GM15510 (cell line): Measurements from ENCODE around the gene RHO.

Experiments used
- POLR2A ChIP-seq: IDR thresholded peaks from 3 replicates; pipeline ENCODE4 v1.6.1; 2011; ENCODE audit warnings: borderline replicate concordance; ENCODE audit not compliant: insufficient read length; ENCODE audit errors: extremely low read depth

Gene RHO

DNA sequence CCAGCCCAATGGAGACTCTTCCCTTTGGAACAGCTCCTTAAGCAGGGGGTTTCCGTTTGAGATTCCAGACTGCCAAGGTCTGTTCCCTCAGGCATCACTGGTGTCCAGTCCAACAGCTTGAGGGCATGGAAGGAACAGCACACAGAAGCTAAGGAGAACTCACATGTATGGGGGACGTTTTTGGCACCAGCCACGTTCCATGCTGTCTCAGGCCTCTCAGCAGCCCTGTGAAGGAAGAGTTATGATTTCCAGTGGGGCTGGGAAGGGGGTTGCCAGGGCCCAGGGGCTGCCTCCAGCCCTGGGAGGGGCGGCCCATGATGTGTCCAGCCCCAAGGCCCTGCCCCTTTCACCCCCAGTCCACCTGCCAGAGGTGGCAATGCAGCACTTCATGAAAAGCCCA, 7.5 kb upstream of the RHO start:
- no peak for TF ChIP-seq POLR2A

DNA sequence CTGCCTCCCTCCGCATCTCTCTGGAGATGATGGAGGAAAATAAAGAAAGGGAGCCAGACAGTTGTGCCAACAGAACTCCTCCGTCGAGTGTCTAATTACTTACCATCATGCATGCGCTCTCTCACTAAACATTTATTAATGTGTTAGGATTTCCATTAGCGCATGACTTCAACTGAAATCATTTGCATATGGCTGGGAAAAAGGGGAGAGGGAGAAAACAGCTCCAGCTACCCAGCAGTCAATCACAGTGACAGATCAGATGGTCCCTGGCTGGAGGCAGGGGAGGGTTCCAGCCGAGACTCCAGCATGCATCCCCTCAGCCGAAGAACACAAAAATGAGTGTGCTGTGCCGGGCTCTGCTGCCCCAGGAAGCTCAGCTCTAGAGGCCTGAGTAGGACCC, 6.8 kb upstream of the RHO start:
- TF ChIP-seq POLR2A = no peak

- no peak for TF ChIP-seq POLR2A
Observed at GRCh38 chr3:129522953-129523352, 5.5 kb upstream of the RHO start.

DNA sequence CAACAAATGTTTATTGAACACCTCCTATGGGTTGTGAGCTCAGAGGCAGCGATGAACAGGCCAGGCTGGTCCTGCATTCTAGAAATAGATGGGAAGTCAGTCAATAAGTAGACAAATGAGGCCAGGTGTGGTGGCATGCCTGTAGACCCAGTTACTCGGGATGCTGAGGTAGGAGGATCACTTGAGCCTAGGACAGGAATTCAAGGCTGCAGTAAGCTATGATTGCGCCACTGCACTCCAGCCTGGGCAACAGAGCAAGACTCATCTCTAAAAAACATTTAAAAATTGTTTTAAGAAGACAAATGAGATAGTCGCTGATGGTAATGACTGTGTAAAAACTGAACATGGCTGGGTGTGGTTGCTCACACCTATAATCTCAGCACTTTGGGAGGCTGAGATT, 4.4 kb upstream of the RHO start:
- no peak for TF ChIP-seq POLR2A

- no peak for TF ChIP-seq POLR2A
Observed at GRCh38 chr3:129525341-129525968, 3.0 kb upstream of the RHO start.

DNA sequence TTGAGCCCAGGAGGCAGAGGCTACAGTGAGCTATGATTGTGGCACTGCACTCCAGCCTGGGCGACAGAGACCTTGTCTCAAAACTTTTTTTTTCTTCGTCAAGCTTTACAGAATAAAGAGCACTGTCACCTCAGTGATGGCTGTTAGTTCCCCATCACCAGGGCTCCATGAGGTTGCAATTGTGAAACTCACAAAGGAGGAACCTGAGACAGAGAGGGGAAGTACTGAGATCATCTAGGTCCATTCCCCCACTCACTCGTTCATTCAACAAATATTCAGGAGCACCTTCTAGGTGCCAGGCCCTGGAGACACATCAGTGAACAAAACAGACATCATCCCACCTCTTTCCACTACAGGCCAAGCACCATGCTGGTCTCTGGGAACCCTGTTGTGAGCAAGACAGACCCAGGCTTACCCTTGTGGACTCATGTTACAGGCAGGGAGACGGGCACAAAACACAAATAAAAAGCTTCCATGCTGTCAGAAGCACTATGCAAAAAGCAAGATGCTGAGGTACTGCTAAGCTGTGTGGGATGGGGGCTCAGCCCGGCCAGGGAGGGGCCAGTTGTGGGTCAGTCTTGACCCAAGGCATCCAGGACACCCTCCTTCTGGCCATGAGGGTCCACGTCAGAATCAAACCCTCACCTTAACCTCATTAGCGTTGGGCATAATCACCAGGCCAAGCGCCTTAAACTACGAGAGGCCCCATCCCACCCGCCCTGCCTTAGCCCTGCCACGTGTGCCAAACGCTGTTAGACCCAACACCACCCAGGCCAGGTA, 2.1 kb upstream of the RHO start:
- no peak for TF ChIP-seq POLR2A

GRCh38 chr3:129527262-129527661, 1.2 kb upstream of the RHO start:
- no peak for TF ChIP-seq POLR2A

DNA sequence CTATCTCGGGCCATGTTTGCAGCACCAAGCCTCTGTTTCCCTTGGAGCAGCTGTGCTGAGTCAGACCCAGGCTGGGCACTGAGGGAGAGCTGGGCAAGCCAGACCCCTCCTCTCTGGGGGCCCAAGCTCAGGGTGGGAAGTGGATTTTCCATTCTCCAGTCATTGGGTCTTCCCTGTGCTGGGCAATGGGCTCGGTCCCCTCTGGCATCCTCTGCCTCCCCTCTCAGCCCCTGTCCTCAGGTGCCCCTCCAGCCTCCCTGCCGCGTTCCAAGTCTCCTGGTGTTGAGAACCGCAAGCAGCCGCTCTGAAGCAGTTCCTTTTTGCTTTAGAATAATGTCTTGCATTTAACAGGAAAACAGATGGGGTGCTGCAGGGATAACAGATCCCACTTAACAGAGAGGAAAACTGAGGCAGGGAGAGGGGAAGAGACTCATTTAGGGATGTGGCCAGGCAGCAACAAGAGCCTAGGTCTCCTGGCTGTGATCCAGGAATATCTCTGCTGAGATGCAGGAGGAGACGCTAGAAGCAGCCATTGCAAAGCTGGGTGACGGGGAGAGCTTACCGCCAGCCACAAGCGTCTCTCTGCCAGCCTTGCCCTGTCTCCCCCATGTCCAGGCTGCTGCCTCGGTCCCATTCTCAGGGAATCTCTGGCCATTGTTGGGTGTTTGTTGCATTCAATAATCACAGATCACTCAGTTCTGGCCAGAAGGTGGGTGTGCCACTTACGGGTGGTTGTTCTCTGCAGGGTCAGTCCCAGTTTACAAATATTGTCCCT, 1.2 kb downstream of the RHO start:
- TF ChIP-seq POLR2A = no peak

DNA sequence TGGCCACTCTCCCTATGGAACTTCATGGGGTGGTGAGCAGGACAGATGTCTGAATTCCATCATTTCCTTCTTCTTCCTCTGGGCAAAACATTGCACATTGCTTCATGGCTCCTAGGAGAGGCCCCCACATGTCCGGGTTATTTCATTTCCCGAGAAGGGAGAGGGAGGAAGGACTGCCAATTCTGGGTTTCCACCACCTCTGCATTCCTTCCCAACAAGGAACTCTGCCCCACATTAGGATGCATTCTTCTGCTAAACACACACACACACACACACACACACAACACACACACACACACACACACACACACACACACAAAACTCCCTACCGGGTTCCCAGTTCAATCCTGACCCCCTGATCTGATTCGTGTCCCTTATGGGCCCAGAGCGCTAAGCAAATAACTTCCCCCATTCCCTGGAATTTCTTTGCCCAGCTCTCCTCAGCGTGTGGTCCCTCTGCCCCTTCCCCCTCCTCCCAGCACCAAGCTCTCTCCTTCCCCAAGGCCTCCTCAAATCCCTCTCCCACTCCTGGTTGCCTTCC, 1.9 kb downstream of the RHO start:
- no peak for TF ChIP-seq POLR2A

DNA sequence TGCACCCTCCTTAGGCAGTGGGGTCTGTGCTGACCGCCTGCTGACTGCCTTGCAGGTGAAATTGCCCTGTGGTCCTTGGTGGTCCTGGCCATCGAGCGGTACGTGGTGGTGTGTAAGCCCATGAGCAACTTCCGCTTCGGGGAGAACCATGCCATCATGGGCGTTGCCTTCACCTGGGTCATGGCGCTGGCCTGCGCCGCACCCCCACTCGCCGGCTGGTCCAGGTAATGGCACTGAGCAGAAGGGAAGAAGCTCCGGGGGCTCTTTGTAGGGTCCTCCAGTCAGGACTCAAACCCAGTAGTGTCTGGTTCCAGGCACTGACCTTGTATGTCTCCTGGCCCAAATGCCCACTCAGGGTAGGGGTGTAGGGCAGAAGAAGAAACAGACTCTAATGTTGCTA, 2.4 kb downstream of the RHO start:
- TF ChIP-seq POLR2A = no peak

DNA sequence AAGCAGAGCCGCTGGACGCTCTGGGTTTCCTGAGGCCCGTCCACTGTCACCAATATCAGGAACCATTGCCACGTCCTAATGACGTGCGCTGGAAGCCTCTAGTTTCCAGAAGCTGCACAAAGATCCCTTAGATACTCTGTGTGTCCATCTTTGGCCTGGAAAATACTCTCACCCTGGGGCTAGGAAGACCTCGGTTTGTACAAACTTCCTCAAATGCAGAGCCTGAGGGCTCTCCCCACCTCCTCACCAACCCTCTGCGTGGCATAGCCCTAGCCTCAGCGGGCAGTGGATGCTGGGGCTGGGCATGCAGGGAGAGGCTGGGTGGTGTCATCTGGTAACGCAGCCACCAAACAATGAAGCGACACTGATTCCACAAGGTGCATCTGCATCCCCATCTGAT, 3.3 kb downstream of the RHO start:
- TF ChIP-seq POLR2A = no peak

- no peak for TF ChIP-seq POLR2A
Observed at GRCh38 chr3:129532261-129532660, 3.8 kb downstream of the RHO start.

DNA sequence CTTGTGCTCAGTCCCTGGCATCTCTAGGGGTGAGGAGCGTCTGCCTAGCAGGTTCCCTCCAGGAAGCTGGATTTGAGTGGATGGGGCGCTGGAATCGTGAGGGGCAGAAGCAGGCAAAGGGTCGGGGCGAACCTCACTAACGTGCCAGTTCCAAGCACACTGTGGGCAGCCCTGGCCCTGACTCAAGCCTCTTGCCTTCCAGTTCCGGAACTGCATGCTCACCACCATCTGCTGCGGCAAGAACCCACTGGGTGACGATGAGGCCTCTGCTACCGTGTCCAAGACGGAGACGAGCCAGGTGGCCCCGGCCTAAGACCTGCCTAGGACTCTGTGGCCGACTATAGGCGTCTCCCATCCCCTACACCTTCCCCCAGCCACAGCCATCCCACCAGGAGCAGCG, 5.0 kb downstream of the RHO start:
- no peak for TF ChIP-seq POLR2A

DNA sequence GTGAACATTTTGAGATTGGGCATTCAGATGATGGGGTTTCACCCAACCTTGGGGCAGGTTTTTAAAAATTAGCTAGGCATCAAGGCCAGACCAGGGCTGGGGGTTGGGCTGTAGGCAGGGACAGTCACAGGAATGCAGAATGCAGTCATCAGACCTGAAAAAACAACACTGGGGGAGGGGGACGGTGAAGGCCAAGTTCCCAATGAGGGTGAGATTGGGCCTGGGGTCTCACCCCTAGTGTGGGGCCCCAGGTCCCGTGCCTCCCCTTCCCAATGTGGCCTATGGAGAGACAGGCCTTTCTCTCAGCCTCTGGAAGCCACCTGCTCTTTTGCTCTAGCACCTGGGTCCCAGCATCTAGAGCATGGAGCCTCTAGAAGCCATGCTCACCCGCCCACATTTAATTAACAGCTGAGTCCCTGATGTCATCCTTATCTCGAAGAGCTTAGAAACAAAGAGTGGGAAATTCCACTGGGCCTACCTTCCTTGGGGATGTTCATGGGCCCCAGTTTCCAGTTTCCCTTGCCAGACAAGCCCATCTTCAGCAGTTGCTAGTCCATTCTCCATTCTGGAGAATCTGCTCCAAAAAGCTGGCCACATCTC, 6.1 kb downstream of the RHO start:
- no peak for TF ChIP-seq POLR2A

DNA sequence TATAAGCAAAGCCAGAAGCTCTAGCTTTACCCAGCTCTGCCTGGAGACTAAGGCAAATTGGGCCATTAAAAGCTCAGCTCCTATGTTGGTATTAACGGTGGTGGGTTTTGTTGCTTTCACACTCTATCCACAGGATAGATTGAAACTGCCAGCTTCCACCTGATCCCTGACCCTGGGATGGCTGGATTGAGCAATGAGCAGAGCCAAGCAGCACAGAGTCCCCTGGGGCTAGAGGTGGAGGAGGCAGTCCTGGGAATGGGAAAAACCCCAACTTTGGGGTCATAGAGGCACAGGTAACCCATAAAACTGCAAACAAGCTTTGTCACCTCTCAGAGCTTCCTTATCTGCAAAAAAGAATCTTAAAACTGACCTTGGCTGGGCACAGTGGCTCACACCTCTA, 6.6 kb downstream of the RHO start:
- TF ChIP-seq POLR2A = no peak
